Myocyte (in vitro differentiated cells): ENCODE data around the gene ODAD3. TPM values are rescaled to one million over a fixed set of nuclear protein-coding genes. Genes with fewer than 3 reads are reported as not detected.
"Not testable (repeated sequence)": the region's sequence is repeated elsewhere in the genome, so short reads cannot be mapped to it uniquely, and the experiment has no call there.

Experiments
- DNase-seq: peaks from one replicate; pipeline ENCODE4 v3.0.0-alpha.2; 2012; ENCODE audit warnings: low read depth
- total RNA-seq: library from RNA; depleted of rRNA; stranded (reverse); fragments of >200 nt; gene quantifications from 2 replicates; pipeline ENCODE4 v1.2.3, GENCODE V29; 2014

The ODAD3 gene
- total RNA-seq, 1 donor from 2014 or later = 0.32 TPM

DNA sequence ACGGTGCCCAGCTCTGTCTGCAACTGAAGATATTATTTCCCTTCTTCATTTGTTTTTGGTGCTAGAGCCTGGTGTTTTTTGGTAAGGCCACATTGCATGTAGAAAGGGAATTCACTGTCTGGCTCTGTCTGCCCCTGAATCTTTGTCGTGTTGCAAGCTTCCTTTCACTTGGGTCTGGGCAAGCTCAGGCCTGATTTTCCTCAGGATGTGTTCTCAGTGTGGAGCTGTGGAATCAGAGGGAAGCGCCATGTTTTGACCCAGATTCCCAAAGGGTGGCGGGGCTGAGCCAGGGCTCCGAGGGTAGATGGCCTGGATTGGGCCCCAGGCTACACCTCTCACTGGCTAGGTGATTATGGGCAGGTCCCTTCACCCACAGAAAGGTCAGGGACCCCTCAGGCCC, 9.1 kb upstream of the ODAD3 start:
- no peak for DNase-seq

- DNase-seq = no peak
Measured at GRCh38 chr19:11437955-11438354, 3.0 kb upstream of the ODAD3 start.

DNA sequence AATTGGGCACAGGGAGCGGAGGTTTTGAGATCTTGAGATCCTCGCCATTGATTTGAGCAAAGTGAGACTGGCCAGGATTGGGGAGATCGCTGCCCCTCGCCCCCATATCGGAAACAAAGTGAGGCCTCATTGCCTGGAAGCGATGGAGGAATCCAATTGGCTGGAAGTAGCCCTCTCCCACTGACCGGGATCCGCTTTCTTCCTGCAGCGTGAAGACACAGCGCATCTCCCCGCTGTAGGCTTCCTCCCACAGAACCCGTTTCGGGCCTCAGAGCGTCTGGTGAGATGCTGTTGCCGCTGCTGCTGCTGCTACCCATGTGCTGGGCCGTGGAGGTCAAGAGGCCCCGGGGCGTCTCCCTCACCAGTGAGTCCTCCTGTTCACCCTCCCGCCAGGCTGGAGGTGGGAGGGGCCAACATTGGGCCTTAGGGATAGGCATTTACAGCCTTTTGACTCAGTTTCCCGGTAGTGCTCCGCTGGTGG, 952 bp upstream of the ODAD3 start:
- DNase-seq = no peak

- DNase-seq = no peak
Measured at GRCh38 chr19:11434703-11435056, 241 bp downstream of the ODAD3 start.

GRCh38 chr19:11433526-11433925, 1.4 kb downstream of the ODAD3 start:
- not testable (repeated sequence) for DNase-seq

DNA sequence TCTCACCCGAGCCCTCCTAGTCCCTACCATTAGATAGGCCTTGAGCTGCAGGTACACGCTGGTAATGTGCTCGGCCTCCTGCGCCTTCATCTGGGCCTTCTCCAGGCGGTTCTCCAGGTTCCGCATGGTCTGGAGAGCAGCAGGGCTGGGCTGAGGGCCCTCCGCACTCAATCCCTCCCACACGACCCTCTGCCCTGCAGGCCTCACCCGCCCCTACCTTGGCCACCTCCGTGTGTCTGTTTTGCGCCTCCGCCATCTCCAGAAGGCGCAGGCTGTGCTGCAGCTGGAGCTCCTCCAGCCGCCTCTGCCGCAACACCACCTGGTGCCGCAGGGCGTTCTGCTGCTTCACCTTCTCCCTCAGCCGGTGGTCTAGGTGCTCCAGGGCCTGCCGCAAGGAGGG, 8.3 kb downstream of the ODAD3 start:
- DNase-seq = no peak

GRCh38 chr19:11425719-11426457, 9.0 kb downstream of the ODAD3 start:
- no peak for DNase-seq

GRCh38 chr19:11423791-11424181, 11.1 kb downstream of the ODAD3 start:
- DNase-seq = peak; percentile 41

- no peak for DNase-seq
Measured at GRCh38 chr19:11423164-11423790, 11.6 kb downstream of the ODAD3 start.

GRCh38 chr19:11422163-11423065, 12.5 kb downstream of the ODAD3 start:
- DNase-seq = peak; percentile 37

DNA sequence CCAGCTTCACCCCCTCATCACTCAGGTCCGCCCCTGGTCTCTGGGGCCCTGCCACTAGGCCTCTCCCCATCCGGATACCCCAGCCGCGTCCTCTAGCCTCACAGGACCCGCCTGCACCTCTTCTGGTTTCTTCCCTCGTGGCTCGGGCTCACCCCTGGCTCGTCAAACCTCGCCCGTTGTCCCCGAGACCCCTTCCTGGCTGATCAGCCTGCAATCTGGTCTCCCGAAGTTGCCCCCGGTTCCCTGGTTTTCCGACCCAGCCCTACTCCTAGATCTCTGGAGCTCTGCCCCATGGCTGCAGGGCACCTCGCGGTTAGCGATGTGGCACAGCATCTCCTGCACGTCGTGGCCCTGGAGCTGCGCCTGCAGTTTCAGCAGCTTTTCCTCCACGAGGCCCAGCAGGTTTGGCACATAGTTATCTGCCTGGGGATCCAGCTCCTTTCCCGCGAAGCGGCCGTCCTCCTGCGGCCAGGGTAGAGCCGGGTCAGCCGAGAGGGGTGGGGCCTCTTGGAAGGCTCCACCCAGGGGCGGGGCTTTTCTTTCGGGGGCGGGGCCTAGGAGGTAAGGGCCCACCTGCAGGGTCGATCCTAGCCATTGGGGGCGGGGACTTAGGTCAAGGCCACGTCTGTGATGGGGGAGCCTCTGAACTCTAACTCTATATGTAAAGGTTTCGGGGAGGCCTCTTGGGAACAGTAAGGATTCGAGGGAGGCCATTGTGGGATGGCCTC, 13.4 kb downstream of the ODAD3 start:
- DNase-seq = no peak

DNA sequence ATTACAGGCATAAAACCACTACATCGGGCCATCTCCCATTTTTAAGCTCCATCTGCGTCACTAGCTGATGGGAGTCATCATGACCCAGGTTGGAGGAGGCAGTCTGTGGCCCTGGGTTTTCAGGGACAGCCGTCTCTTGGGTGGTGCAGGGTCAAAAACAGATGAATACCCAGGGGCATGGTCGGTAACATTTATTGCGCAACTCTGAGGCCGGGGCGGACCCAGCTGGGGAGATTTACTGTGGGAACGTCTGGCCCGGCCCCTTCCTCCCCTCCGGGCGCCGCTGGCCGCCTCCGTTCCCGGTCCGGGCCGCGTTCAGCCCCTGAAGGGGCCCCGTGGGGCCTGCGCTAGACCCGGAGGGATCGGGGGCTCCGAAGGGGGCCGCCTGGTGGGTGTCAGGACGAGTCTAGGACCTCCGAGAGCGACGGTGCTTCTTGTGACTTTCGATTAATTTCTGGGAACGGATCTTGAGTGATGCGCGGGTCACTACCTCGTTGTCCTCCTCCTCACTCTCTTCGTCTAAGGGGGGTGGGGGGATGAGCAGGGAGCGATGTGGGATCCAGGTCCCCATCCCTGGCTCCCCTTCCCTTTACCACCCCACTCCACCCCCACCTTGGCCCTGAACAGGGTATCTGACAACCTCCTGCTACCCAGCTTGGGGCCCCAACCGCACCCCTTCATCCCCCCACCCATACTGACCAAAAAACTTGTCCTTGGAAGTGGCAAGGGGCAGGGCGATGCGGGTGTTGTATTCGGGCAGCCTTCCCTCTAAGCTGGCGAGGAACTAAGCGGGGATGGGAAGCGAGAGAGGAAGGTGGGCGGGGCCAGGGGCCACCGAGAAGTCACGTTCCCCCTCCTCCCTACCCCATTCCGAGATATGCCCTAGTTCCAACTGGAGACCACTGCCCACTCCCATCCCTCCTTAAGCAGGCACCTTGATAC, 14.2 kb downstream of the ODAD3 start:
- no peak for DNase-seq

GRCh38 chr19:11418549-11419506, 16.1 kb downstream of the ODAD3 start, which contains the start of gene RGL3:
Gene RGL3 (minus strand): TSS chr19:11419314. CDS start chr19:11419278, 36 bp downstream.
- peak; percentile 33 for DNase-seq

DNA sequence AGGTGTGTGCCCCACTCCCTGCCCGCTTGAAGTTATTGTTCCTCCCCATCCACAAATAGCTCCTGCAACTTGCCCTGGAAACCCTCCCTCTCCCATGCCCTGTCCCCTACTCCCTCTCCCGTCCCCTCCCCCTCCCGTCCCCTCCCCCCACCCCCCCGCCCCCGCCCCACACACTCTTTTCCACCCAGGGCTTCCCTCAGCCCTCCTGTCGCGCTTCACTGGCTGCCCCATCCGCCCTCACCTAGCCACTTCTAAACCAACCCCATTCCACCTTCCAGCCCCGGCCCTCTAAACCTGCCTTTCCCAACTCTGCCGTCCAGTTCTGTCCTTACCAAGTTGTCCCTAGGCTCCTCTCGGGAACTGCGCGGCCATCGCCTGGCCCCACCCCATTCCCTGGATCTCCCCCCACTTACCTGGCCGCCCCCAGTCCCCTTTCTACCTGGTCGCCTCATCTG, 16.8 kb downstream of the ODAD3 start:
- DNase-seq = no peak

DNA sequence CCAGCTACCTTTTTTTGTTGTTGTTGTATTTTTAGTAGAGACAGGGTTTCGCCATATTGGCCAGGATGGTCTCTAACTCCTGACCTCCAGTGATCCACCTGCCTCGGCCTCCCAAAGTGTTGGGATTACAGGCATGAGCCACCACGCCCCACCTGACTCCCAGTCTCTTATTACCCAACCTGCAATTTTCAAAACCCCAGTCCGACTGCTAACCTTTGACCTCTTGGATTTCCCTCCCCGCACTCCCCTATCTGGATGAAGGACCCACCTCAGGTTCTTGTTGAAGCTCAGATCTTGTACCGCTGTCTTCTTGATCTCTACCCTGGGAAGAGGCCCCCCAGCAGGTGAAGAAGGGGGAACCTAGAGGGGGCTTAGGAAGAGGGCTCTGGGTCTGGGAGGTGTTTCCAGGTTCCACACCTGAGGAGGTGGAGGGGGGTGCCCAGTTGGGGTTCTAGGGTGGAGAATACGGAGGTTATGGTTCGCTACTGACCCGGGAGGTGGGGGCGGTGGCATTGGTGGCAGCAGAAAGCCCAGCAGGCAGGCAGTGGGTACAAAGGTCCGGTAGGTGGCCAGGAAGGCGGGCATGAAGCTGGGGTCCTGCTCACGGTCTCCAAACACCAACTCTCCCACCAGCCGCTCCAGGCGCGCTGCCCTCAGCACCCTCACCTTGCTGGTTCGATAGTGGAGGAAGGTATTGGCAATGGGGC, 18.4 kb downstream of the ODAD3 start:
- no peak for DNase-seq

DNA sequence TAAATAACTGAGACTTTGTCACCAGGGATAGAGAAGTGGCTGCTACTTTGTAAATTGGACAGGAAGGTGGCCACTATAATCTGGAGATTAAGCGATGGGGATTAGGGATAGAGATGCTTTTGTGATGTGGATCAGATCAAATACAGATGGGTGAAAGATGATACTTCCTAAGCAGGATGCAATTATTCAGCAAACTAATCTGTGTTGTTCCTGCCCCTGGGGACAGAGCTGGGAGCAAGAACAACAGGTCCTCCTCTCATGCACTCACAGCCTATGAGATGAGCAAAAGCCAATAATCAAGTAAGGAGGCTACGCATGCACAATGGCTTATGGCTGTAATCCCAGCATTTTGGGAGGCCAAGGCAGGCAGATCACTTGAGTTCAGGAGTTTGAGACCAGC, 20.4 kb downstream of the ODAD3 start:
- no peak for DNase-seq

- DNase-seq = no peak
Measured at GRCh38 chr19:11410682-11411081, 24.2 kb downstream of the ODAD3 start.

DNA sequence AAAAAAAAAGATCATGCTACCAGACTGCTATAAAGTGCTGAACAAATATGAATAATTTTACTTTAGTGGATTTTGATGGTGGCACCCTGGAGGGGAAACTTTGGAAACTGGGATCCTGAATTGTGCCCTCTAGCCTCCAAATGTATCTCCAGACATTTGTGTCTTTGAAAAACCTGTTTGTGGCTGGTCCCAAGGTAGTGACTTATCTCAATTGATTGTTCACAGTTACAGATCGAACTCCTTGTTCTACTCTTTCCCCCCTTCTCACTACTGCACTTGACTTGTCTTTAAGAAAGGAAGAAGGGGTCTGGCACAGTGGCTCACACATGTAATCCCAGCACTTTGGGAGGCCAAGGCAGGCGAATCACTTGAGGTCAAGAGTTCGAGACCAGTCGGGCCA, 26.3 kb downstream of the ODAD3 start:
- DNase-seq = no peak
